GM21619 (cell line): Measurements from ENCODE around the gene TGM2.

Source experiments
- ATAC-seq: cut with Tn5 transposase; IDR thresholded peaks from one replicate; pipeline ENCODE4 v1.9.1; 2021; ENCODE audit not compliant: unreplicated experiment

TGM2 gene

DNA sequence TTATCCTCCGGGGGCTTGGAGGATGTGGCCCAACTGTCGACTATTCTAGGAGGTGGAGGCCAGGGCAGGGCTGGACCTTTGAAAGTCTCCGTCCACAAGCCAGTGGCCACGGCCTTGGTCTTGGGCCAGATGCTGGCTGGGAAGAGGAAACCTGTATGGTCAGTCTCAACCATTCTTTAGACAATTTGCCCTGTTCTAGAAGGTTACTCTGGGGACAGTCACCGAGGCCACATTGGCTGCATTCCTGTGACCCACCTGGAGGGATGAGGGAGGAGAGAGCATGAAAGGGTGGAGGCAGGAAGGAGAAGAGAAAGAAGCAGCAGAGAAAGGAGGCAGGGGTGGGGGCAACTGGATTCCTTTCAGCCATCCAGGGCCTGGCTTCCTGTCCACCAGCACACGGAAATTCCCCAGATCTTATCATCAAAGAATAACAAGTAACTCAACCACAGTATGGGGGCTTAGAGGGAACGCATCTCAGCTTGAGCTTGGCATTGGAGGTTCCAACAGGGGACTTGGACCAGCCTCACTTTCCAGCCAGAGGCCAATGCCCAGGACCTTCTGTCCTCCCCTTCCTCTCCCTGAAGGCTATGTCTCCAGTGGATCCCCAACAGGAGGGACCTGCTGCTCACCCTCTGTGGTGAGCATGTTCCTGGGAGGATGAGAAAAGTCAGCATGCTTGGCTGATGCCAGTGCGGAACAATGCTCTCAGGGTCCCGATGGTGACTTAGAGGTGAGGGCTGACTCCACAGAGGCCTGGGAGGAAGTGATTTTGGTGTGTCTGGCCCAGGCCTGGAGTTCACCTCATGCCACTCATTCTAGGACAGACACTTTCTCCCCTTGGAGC is 30.4 kb downstream of the TGM2 start:
- no peak for ATAC-seq

DNA sequence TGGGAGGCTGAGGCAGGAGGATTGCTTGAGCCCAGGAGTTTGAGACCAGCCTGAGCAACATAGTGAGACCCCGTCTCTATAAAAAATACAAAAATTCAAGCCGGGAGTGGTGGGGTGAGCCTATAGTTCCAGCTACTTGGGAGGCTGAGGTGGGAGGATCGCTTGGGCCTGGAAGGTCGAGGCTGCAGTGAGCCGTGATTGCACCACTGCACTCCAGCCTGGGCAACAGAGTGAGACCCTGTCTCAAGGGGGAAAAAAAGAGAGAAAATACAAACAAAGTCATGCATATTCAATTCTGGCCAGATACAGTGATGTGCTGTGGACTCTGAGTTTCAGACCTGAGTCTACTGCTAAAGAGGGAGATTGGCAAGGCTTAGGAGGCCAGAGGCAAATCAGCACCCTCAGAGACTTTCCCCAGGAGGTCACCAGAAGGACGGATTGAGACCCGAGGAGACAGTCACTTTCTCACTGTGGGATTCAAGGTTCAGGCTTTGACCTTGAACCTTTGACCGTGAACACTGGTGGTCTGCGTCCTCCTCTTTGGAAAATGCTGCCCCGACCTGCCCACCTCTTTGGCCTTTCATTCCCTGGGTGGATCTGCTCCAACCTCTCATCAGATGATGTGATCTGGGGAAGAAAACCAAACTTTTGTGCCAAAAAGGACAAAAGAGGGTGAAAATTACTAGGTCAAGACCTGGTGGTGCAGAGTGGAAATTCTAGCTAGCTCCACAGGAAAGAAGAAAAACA is 31.2 kb downstream of the TGM2 start:
- ATAC-seq = no peak

DNA sequence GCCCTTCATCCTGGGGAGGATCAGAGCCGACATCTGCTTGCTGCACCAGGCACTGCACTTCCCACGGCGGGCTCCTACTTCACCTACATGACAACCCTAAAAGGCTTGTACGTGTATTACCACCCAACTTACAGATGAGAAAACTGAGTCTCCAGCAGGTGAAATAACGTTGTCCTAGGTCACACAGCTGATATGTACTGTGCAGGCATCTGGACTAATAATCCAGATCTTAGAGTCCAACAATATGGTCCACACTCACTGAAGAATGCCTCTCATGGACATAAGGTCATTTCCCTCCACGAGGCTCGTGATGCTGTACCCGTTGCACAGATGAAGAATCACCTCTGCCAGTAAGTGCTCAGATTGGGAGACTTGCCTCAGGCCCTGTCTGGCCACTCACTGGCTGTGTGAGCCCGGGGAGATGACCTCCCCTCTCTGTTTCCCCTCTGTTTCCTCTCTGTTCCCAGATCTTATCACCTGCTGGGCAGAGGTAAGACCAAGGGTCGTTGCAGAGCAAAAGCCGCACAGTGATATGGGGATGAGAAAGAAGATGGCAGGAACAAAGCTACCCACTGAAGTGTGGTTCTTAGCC is 32.1 kb downstream of the TGM2 start:
- ATAC-seq = no peak

DNA sequence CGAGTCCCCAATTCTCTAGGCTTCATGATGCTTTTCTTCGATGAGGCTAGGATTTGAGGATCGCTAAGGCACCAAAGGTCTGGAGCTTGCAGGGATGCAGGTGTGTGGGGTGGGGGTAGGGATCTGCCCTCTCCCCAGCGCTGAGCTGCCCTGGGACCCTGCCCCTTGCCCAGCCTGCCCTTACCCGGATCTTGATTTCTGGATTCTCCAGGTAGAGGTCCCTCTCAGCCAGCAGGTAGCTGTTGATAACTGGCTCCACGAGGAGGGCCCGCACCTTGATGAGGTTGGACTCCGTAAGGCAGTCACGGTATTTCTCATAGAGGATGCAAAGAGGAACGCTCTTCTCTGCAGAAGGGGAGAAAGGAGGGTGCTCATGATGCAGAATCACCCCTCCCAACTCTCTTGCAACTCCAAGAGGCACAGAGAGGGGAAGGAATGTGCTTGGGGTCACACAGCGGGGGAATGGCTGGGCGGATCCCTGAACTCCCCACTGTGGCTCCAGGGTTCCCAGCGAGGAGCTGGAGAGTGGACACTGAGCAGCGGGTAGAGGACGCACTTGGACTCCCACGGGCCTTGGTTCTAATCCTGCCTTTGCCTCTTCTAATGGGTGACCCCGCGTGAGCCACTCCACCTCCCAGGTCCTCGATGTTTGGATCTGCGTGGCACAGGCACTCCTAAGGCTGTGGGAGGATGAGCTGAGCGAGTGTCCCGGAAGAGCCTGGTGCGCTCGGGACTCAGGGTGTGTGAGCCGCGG is 32.7 kb downstream of the TGM2 start:
- ATAC-seq = no peak

DNA sequence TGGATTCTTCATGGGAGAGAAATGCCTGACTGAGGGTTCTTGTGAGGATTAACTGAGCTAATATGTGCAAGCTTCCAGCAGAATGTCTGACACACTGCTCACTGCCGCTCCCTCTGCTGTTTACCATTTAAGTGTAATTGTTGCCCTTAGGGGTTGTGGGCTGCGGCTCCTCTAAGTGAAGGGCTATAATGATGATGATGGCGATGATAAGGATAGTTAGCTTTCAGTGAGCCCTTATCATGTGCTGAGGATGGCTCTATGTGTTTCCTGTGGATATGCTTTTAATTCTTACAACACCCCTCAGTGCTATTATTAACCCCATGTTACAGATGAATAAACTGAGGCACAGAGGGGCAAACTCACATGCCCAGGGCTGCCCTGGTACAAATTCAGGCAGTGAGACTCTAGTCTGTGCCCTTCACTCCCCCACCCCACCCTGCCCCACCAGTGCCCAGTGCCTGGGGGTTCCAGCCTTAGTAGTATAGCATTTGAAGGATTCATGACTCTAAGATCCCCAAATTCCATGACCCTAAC is 33.4 kb downstream of the TGM2 start:
- ATAC-seq = no peak

DNA sequence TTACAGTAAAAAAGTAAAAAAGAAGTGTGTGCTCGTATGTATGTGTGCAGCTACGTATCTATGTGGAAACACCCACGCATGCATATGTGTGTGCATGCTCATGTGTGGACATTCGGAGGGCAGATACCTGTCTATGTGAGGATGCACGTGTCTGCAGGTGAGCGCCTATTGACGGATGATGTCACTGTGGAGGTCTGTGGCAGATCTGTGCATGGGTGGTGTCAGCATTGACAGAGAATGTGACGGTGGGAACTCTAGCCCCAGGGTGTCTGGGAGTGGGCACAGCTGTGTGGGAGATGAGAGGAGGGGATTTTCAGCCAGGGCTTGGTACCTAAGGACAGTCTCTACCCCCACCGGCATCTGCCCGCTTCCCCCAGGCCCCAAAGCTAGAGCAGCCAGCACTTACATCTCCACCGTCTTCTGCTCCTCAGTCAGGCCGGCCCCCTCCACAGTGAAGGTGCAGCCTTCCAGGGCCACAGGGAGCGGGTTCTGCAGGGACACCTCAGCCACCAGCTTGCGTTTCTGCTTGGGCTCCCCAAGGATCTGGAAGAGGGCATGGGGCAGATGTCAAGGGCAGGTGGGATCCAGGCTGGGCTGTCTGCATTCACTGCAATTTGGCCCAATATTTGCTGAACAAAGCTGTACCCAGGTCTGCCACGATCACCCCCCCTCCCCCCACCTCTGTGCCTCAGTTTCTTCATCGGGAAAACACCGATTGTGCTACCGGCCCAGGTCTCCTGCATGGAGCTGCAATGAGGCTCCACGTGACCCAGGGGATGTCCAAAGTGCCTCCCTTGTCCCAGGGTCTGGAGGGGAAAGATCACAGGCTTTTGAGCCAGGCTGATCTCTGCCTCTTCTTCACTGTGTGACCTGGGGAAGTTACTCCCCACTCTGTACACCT is 34.1 kb downstream of the TGM2 start:
- ATAC-seq = no peak

DNA sequence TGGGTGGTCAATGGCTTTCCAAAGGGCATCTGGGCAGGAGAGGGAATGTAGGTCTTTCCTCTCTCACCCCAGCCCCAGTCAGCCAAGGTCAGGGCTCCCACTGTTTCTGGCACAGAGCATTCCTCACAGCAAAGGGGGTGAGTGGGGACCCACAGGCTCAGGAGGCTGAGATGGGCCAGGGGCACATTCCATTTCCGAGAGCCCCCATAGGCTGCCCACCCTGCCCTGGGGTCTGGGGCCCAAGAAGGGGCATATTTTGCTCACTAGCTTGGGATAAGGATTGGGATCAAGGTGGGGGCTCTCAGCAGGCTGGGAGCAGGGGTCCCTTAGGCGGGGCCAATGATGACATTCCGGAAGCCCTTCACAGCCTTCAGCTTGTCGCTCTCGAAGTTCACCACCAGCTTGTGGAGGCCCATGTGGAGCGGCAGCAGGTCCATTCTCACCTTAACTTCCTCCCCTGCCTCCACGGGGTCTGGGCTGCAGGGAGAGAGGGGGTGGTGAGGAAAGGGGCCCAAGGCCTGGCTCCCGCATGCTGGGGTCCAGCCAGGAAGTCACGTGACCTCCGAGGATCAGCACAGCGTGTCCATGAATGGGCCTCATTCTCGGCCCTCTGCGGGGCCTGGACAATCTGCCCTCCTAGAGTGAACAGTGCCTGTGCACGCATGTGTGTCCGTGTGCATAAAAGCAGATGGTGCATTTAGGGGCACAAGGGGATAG is 35.0 kb downstream of the TGM2 start:
- no peak for ATAC-seq

DNA sequence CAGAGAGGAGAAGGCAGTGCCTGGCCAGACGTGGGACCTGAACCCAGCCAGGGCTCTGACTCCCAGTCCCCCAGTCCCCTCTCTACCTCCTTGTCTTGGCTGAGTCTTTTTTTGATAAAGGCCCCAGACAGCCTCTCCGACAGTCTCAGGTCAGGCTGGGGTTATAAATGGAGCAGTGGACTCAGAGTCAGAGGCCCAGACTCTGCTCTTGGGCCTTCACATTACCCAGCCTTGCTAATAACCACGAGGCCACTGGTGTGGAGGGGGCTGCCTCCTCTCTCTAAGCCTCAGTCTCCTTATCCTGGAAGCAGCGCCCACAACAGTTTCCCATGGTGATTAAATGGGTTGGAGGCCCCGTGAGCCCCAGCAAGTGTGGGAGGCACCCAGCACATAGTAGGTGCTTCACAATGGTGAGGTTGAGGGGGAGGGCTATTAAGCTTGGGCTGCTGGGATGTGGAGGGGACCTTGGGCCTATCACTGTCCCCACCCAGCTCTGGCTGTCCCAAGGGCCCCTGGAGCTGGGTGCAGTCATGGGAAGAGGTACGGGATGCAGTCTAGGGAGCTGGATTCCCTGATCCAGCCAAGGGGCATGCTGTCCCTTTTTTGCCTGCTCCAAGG is 35.7 kb downstream of the TGM2 start:
- no peak for ATAC-seq

DNA sequence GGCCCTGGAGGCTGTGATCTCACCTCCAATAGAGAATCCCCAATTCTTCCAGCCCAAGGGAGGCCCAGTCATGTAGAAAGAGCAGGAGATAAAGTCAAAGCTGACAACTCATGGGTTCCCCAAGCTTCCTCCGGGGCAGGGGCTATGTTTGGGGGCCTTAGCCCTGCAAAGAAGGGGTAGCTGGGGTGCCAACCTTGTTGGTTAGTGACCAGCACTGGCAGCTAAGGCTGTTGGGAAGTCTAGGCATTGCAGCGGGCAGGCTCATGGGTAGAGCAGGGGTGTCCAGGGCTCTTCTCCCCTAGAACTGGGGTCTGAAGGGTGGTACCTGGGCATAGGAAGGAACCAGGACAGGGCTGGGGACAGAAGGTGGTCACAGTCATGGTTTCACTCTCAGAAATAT is 36.4 kb downstream of the TGM2 start:
- no peak for ATAC-seq

DNA sequence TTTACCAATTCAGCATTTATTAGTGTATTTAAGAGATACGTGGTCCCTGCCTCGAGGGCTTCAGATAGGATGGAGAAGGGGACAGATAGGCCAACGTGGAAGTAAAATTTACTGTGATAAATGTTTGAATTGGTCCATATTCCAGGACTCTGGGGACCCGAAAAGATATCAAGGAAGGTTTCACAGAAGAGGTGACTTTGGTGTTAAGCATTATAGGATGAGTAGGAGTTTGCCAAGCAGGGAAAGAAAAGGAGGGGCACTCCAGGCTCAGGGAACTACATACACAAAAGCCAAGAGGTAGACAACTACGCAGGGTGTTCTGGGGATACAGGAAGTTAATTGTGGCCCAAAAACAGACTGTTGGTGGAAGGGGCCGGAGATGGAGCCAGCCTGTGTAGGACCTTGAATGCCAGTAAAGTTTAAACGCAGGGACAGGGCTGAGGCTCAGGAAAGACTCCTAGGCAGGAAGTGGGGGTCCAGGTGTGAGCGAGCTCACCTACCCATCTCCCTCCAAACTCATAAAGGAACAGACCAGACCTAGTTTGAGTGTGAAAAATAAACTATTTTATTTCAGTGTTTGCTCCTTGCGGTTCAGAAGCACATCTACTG is 37.0 kb downstream of the TGM2 start:
- ATAC-seq = no peak

DNA sequence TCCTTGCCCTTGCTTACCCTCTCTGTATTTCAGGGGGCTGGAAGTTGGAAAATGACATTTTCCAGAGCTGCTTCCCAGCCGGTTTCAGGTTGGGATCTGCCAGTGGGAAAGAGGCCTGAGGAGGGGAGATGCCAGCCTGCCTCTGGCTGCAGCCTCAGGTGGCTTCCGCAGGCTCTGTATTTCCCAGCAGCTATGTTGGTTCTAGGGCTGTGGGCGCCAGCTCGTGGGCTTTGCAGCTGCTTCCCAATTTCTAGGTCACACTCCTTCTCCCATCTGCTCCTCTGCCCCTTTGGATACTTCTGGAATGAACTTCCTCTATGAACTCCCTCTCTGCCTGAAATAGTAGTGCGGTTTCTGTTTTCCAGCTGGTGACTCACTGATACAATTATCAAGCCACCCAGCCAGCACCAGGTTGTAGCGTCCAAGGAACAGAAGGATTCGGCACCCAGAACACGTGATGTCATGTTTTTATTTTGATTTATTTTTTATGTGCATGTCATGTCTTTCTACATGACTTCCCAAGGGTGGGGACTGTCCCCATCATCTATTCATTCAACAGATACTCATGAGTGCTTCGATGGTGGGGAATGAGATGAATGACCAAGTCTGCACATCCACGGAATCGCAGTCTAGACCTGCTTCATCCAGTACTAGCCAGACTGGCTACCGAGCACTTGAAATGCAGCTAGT is 38.0 kb downstream of the TGM2 start:
- no peak for ATAC-seq

DNA sequence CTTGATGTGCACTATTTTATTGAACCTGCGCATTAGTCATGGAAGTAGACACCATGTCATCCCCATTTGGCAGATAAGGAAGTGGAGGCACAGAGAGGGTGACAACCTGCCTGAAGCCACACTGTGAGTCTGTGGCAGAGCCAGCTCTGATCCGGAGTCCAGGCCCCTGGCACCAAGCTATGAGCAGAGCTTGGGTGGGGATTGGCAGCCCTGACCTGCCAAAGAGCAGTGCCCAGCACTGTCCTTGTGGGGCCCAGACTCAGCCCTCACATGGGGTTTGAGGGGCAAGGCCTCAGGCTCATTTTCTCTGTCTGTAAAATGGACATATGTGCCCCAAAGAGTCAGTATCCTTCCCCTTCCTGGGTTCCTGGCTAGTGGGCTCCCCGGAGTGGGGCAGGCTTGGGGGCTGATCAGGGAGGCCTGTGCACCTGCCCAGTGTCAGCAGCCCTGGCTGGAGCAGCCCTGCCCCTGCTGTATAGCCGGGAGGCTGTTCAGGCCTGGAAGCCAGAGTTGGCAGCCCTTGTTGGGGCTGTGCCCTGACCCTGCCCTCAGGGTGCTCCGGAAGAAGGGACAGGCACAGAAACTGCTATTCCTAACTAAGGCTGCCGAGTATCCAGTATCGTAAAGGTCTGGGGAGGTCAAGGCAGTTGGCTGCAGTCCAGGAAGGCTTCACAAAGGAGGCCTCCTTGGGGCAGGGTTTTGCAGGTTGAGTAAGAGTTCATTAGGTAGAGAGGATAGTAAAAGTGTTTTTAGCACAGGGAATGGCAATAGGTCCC is 38.7 kb downstream of the TGM2 start:
- no peak for ATAC-seq

DNA sequence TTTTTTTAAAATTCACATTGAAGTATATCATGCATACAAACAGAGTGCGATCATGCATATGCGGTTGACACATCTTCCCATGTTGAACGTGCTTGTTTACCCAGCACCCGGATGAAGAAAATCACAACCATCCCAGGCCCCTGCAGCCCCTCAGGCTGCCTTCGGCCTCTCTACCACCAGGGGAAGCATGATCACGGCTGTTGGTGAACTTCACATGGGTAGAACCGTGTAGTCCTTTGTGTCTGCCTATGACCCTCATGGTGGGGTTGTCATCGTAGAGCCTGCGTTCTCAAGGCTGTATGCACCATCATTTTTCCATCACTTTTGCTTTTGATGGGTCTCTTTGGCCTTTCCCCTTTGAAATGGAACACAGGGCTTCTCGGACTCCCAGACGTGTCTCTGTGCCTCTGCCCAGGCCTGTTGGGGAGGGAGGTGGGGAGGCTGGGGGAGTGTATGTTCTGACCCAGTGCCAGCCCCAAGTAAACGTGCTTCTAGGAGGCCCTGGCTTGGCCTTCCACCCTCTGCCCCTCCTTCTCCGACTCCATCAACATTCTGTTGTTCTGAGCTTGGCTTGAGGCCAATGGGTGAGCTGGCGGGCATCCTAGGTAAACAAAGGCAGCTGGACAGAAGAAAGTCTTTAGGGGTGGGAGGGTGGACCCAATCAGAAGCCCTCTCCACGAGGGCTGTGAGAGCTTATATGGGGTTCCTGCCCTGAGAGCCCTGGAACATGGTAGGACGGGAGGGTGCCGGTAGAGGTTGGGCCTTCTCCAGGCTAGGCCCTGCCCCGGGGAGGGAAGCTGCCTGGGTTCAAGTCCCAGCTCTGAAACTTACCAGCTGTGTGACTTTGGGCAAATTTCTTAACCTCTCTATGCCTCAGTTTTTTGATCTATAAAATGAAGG is 39.7 kb downstream of the TGM2 start:
- no peak for ATAC-seq

DNA sequence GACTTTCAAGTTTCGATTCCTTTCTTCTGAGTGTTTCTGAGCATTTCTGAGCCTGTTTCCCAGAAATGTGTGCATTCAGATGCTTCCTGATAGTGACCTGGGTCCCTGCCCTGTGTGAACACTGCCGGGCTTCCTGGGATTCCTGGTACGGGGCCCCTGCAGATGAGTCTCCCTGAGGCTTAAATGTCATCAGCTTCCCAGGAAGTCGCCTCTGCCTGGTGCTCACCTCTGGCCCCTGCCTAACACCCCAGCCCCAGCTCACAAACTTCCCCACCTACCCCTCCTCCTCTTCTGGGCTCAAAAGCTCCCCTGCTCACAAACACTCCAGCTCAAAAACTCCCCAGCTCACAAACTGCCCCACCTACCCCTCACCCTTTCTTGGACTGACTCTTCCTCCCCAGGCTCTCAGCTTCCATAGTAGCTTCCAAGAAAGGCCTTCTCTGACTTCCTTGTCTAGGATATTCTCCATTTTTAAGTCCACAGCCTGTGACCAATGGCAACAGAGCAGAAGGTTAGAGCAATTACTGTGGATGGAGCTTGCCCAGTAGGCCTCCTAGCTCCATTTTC is 42.0 kb downstream of the TGM2 start:
- ATAC-seq = no peak

DNA sequence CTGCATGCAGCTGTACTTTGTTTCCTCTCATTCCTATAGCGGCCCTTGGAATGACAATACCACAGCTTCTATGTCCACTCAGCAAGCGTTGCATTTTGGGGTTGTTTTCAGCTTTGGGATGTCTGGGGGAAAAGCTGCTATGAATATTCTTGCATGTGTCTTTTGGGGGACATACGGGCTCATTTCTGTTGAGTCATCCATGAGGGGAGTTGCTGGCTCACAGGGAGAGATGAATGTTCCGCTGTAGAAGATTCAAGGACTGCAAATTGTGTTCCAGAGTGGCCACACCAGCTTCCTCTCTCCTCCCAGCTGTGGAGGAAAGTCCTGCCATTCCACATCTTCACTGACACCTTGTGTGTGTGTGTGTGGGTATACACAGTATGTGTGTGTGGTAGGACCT is 43.3 kb downstream of the TGM2 start:
- ATAC-seq = no peak

DNA sequence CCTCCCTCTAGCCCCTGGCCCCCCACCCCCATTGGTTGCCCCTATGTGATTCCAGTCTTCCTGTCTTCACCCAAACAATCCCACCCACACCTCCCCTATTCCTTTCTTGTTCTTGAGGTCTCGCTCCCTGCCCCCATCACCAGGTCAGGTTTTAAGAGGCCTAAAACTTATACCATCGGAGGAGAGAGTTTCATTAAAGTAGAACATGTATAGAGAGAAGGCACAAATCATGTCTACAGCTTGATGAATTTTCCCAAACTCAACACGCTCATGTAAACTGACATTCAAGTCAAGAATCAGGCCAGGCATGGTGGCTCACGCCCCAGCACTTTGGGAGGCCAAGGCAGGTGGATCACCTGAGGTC is 44.5 kb downstream of the TGM2 start:
- no peak for ATAC-seq
